ENCODE measurements around the gene CHCHD2. TPM values are rescaled to one million over a fixed set of nuclear protein-coding genes. Genes with fewer than 3 reads are reported as not detected.
"Not testable (repeated sequence)": the region's sequence is repeated elsewhere in the genome, so short reads cannot be mapped to it uniquely, and the experiment has no call there.

CHCHD2 gene
- 603 and 727 TPM in 2 replicates for total RNA-seq (2014; rRNA removed; shearing (Covaris generic))

GRCh38 chr7:56106108-56107073 is at the start of gene CHCHD2:
Gene CHCHD2 (minus strand): TSS chr7:56106476. CDS start chr7:56106413, 63 bp downstream.
- Histone ChIP-seq H3K27ac (peak within 1 kb of the TSS; percentile 82), H3K36me3 (peaks cover 38% of the 10 kb centered on the region), H3K4me1 (no peaks in the 10 kb centered on the region), H3K27me3 (no peaks in the 10 kb centered on the region), H3K9me3 (replicated peaks) (no peaks in the 10 kb centered on the region), H3K4me3 (peak within 1 kb of the TSS; percentile 92)
- DNase-seq: peak; percentile 99 to 100

- not testable (repeated sequence) for H3K4me3 ChIP-seq; H3K27me3 ChIP-seq; H3K36me3 ChIP-seq; H3K4me1 ChIP-seq; DNase-seq; H3K9me3 ChIP-seq (replicated peaks); H3K27ac ChIP-seq
Observed at GRCh38 chr7:56131062-56131461, 24.8 kb upstream of the CHCHD2 start.

- H3K27ac ChIP-seq: no peak overlapping the region
- H3K4me1 ChIP-seq: no peaks in the 10 kb centered on the region
- no peaks in the 10 kb centered on the region for H3K36me3 ChIP-seq
- peak in 1 of 2 experiments; percentile 17 for DNase-seq
- H3K27me3 ChIP-seq: no peaks in the 10 kb centered on the region
- no peaks in the 10 kb centered on the region for H3K9me3 ChIP-seq (replicated peaks)
- no peak overlapping the region for H3K4me3 ChIP-seq
Observed at GRCh38 chr7:56127241-56127975, 21.1 kb upstream of the CHCHD2 start.

GRCh38 chr7:56125831-56126230 is 19.6 kb upstream of the CHCHD2 start:
- no peak overlapping the region for H3K27ac ChIP-seq
- no peak for DNase-seq

GRCh38 chr7:56124981-56125380 is 18.7 kb upstream of the CHCHD2 start:
- no peaks in the 10 kb centered on the region for H3K9me3 ChIP-seq (replicated peaks)
- no peak overlapping the region for H3K4me3 ChIP-seq
- H3K27ac ChIP-seq: no peak overlapping the region
- no peaks in the 10 kb centered on the region for H3K4me1 ChIP-seq
- no peaks in the 10 kb centered on the region for H3K36me3 ChIP-seq
- H3K27me3 ChIP-seq: no peaks in the 10 kb centered on the region
- DNase-seq: no peak

More at GRCh38 chr7:56125831-56126230, 19.6 kb upstream of the CHCHD2 start:
- H3K9me3 ChIP-seq (replicated peaks): no peaks in the 10 kb centered on the region
- H3K27me3 ChIP-seq: no peaks in the 10 kb centered on the region
- no peaks in the 10 kb centered on the region for H3K4me1 ChIP-seq
- H3K36me3 ChIP-seq: no peaks in the 10 kb centered on the region
- H3K4me3 ChIP-seq: no peak overlapping the region

- Histone ChIP-seq H3K27me3 (no peaks in the 10 kb centered on the region), H3K4me1 (no peaks in the 10 kb centered on the region), H3K9me3 (replicated peaks) (no peaks in the 10 kb centered on the region), H3K36me3 (no peaks in the 10 kb centered on the region), H3K4me3 (no peak overlapping the region), H3K27ac (no peak overlapping the region)
- no peak for DNase-seq
Observed at GRCh38 chr7:56121440-56121839, 15.2 kb upstream of the CHCHD2 start.

GRCh38 chr7:56115852-56116538 is 9.7 kb upstream of the CHCHD2 start, which contains the start of gene NUPR2:
Gene NUPR2 (minus strand): TSS chr7:56116417. CDS start chr7:56116314, 103 bp downstream.
- H3K4me3 ChIP-seq: no peak within 1 kb of the TSS
- H3K36me3 ChIP-seq: no peaks in the 10 kb centered on the region
- H3K27ac ChIP-seq: no peak within 1 kb of the TSS
- no peaks in the 10 kb centered on the region for H3K4me1 ChIP-seq
- no peak for DNase-seq
- no peaks in the 10 kb centered on the region for H3K9me3 ChIP-seq (replicated peaks)
- H3K27me3 ChIP-seq: no peaks in the 10 kb centered on the region

- not testable (repeated sequence) for H3K36me3 ChIP-seq; H3K4me3 ChIP-seq; H3K4me1 ChIP-seq; H3K9me3 ChIP-seq (replicated peaks); H3K27ac ChIP-seq; DNase-seq; H3K27me3 ChIP-seq
Observed at GRCh38 chr7:56112244-56112643, 6.0 kb upstream of the CHCHD2 start.

GRCh38 chr7:56110611-56111010 is 4.3 kb upstream of the CHCHD2 start:
- no peak for DNase-seq
- no peaks in the 10 kb centered on the region for H3K4me1 ChIP-seq
- no peaks in the 10 kb centered on the region for H3K36me3 ChIP-seq
- no peaks in the 10 kb centered on the region for H3K27me3 ChIP-seq
- H3K9me3 ChIP-seq (replicated peaks): no peaks in the 10 kb centered on the region
- H3K4me3 ChIP-seq: no peak overlapping the region
- H3K27ac ChIP-seq: no peak overlapping the region

- no peaks in the 10 kb centered on the region for H3K9me3 ChIP-seq (replicated peaks)
- no peak overlapping the region for H3K27ac ChIP-seq
- no peak for DNase-seq
- H3K36me3 ChIP-seq: peaks cover 23% of the 10 kb centered on the region
- H3K4me3 ChIP-seq: no peak overlapping the region
- no peaks in the 10 kb centered on the region for H3K27me3 ChIP-seq
- H3K4me1 ChIP-seq: no peaks in the 10 kb centered on the region
Observed at GRCh38 chr7:56107954-56108258, 1.6 kb upstream of the CHCHD2 start.

GRCh38 chr7:56105508-56105907 is 768 bp downstream of the CHCHD2 start:
- Histone ChIP-seq H3K27me3 (no peaks in the 10 kb centered on the region), H3K36me3 (peaks cover 47% of the 10 kb centered on the region), H3K4me1 (no peaks in the 10 kb centered on the region), H3K27ac (peak overlapping the region; percentile 82), H3K4me3 (peak overlapping the region; percentile 92), H3K9me3 (replicated peaks) (no peaks in the 10 kb centered on the region)
- peak; percentile 35 to 57 for DNase-seq

GRCh38 chr7:56104138-56104537 is 2.1 kb downstream of the CHCHD2 start:
- not testable (repeated sequence) for H3K27me3 ChIP-seq; H3K9me3 ChIP-seq (replicated peaks); H3K4me3 ChIP-seq; DNase-seq; H3K27ac ChIP-seq; H3K4me1 ChIP-seq
- peaks cover 61% of the 10 kb centered on the region for H3K36me3 ChIP-seq

GRCh38 chr7:56099653-56100052 is 6.6 kb downstream of the CHCHD2 start:
- H3K9me3 ChIP-seq (replicated peaks): no peaks in the 10 kb centered on the region
- no peak overlapping the region for H3K27ac ChIP-seq
- peaks cover 71% of the 10 kb centered on the region for H3K36me3 ChIP-seq
- no peaks in the 10 kb centered on the region for H3K27me3 ChIP-seq
- no peaks in the 10 kb centered on the region for H3K4me1 ChIP-seq
- DNase-seq: no peak
- no peak overlapping the region for H3K4me3 ChIP-seq

GRCh38 chr7:56098187-56099008 is 7.9 kb downstream of the CHCHD2 start:
- not testable (repeated sequence) for H3K4me1 ChIP-seq; H3K27ac ChIP-seq; H3K9me3 ChIP-seq (replicated peaks); H3K27me3 ChIP-seq; DNase-seq; H3K4me3 ChIP-seq
- H3K36me3 ChIP-seq: peaks cover 59% of the 10 kb centered on the region
